ENCODE measurements around the gene VTI1A.

The VTI1A gene

DNA sequence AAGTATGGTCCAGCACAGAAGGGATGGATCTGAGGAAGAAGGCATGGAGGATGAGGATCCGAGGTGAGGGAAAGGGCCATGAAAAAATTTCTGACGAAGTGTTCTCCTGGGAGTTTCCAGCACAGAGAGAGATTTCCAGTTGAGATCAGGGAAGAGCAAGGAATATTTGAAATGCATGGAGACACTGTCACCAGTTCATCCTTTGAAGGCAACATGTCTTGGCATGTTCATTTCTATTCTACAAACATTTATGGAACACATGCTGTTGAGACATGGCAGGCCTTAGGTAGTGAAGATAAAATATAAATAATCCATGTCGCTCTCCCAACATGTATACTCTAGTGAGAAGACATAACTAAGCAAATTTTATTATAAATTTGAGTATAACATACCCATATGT is 269.1 kb downstream of the VTI1A start:
- TF ChIP-seq, protein P1, sequence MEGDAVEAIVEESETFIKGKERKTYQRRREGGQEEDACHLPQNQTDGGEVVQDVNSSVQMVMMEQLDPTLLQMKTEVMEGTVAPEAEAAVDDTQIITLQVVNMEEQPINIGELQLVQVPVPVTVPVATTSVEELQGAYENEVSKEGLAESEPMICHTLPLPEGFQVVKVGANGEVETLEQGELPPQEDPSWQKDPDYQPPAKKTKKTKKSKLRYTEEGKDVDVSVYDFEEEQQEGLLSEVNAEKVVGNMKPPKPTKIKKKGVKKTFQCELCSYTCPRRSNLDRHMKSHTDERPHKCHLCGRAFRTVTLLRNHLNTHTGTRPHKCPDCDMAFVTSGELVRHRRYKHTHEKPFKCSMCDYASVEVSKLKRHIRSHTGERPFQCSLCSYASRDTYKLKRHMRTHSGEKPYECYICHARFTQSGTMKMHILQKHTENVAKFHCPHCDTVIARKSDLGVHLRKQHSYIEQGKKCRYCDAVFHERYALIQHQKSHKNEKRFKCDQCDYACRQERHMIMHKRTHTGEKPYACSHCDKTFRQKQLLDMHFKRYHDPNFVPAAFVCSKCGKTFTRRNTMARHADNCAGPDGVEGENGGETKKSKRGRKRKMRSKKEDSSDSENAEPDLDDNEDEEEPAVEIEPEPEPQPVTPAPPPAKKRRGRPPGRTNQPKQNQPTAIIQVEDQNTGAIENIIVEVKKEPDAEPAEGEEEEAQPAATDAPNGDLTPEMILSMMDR (IDR thresholded peaks at IDR 0.05), result no peak
- Histone ChIP-seq H3K4me2 (ENCODE audit: low read length) (no peak overlapping the region), H3K27ac (no peak overlapping the region), H3K9me3 (ENCODE audit: control insufficient read depth, low read length) (no peaks in the 10 kb centered on the region), H2AFZ (no peak overlapping the region), H3K36me3 (ENCODE audit: control insufficient read depth, insufficient read depth, low read length) (no peaks in the 10 kb centered on the region), H3K4me3 (ENCODE audit: low read depth, low read length) (no peak overlapping the region), H3K4me1 (no peaks in the 10 kb centered on the region), H3K27me3 (ENCODE audit: control insufficient read depth, insufficient read depth, low read length) (no peaks in the 10 kb centered on the region), H3K79me2 (no peaks in the 10 kb centered on the region), H3K9ac (no peak overlapping the region)

DNA sequence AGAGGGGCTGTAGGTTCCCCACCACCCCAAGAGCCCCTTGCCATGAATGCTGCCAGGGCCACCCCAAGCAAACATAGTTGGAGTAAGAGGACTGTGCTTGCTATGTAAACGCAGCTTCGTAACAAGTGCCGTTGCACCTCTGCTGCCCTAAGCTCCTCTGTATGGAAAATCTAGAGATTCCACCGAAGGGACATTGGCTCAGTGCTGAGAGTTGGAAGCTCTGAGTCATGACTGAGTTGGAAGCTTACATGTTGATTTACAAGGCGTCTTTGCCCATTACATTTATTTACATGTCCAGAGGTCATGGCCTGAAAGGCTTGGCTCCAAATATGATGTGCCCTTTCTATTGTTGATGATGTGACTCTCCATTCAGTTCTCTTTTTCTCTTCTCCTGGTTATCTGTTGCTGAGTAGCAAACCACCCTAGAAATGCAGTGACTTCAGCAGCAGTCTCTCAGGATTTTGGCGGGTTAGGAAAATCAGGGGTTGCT is 270.0 kb downstream of the VTI1A start:
- Histone ChIP-seq H3K9ac (no peak overlapping the region), H3K4me2 (ENCODE audit: low read length) (no peak overlapping the region)

DNA sequence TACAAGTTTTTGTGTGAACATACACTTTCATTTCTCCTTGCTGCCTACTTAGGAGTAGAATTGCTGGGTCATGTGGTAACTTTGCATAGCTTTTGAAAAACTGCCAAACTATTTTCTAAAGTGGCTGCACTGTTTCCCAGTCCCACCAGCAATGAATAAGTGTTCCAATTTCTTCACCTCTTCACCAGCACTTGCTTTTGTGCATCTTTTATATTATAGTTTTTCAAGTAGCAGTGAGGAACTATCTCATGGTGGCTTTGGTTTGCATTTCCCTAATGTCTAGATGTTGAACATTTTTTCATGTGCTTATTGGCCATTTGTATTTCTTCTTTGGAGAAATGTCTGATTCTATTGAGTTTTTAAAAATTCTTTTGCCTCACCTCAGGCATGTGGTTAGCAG is 273.2 kb downstream of the VTI1A start:
- TF ChIP-seq, protein P1 (IDR thresholded peaks at IDR 0.05), result no peak
- Histone ChIP-seq H3K4me1 (no peaks in the 10 kb centered on the region), H3K9ac (no peak overlapping the region), H3K4me3 (ENCODE audit: low read depth, low read length) (no peak overlapping the region), H3K79me2 (no peaks in the 10 kb centered on the region), H2AFZ (no peak overlapping the region), H3K27ac (no peak overlapping the region), H3K27me3 (ENCODE audit: control insufficient read depth, insufficient read depth, low read length) (no peaks in the 10 kb centered on the region), H3K4me2 (ENCODE audit: low read length) (no peak overlapping the region), H3K9me3 (ENCODE audit: control insufficient read depth, low read length) (no peaks in the 10 kb centered on the region), H3K36me3 (ENCODE audit: control insufficient read depth, insufficient read depth, low read length) (no peaks in the 10 kb centered on the region)

More for the DNA sequence above, 270.0 kb downstream of the VTI1A start:
- TF ChIP-seq, protein P1 (IDR thresholded peaks at IDR 0.05), result no peak
- no peak overlapping the region for H2AFZ ChIP-seq
- no peak overlapping the region for H3K27ac ChIP-seq
- H3K9me3 ChIP-seq (ENCODE audit: control insufficient read depth, low read length), result no peaks in the 10 kb centered on the region
- no peaks in the 10 kb centered on the region for H3K4me1 ChIP-seq
- H3K79me2 ChIP-seq, result no peaks in the 10 kb centered on the region
- no peak overlapping the region for H3K4me3 ChIP-seq (ENCODE audit: low read depth, low read length)
- no peaks in the 10 kb centered on the region for H3K36me3 ChIP-seq (ENCODE audit: control insufficient read depth, insufficient read depth, low read length)
- H3K27me3 ChIP-seq (ENCODE audit: control insufficient read depth, insufficient read depth, low read length), result no peaks in the 10 kb centered on the region

DNA sequence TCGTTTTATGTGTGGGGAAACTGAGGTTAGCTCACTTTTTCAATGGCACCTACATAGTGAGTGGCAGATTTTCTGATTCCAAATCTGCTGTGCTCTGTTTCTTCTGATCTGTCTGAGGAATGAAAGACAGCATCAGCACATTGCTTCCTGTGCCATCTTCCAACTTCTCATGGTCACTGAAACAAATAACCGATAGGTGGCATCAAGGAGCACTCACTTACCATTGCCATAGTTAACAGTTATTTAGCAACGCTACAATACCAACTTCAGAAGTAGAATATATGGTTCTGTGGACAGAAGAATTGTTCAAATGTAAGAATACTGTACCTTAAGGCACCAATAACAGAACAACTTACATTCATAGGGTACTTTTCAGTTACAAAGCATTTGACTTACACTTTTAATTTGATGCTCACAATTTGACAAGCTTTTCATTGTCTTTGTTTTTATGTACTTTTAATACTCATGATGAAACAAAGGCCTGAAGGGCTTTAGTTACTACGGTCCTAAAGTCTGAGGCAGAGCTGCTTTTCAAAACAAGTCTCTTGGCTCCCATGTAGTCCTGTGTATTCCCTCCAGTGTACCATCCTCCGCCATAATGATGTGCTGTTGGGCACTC is 274.2 kb downstream of the VTI1A start:
- Histone ChIP-seq H3K9me3 (ENCODE audit: control insufficient read depth, low read length) (no peaks in the 10 kb centered on the region), H3K36me3 (ENCODE audit: control insufficient read depth, insufficient read depth, low read length) (no peaks in the 10 kb centered on the region), H3K4me1 (no peaks in the 10 kb centered on the region), H2AFZ (no peak overlapping the region), H3K4me2 (ENCODE audit: low read length) (no peak overlapping the region), H3K27me3 (ENCODE audit: control insufficient read depth, insufficient read depth, low read length) (no peaks in the 10 kb centered on the region), H3K79me2 (no peaks in the 10 kb centered on the region), H3K9ac (no peak overlapping the region), H3K27ac (no peak overlapping the region), H3K4me3 (ENCODE audit: low read depth, low read length) (no peak overlapping the region)
- TF ChIP-seq, protein P1 (IDR thresholded peaks at IDR 0.05), result peak; percentile 73

DNA sequence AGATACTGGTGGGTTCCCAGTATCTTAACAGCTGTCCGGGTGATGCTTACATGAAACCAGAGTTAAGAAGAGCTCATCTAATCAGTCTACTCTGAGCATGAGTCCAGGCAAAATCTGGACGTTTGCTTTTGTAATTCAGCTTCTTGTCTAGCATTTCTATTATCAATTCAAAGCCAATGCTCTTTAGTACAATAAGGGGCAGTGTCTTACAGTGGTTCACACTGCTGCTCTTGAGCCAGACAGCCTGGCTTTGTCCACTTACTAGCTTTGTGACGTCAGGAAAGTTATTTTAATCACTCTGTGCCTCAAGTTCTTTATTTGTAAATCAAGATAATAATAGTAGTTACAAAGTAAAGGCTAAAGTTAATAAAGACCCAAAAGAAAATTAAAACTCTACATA is 275.7 kb downstream of the VTI1A start:
- Histone ChIP-seq H3K79me2 (no peaks in the 10 kb centered on the region), H3K4me3 (ENCODE audit: low read depth, low read length) (no peak overlapping the region), H3K27ac (no peak overlapping the region), H3K9ac (no peak overlapping the region), H3K4me2 (ENCODE audit: low read length) (no peak overlapping the region), H2AFZ (no peak overlapping the region), H3K4me1 (no peaks in the 10 kb centered on the region), H3K9me3 (ENCODE audit: control insufficient read depth, low read length) (no peaks in the 10 kb centered on the region), H3K36me3 (ENCODE audit: control insufficient read depth, insufficient read depth, low read length) (no peaks in the 10 kb centered on the region), H3K27me3 (ENCODE audit: control insufficient read depth, insufficient read depth, low read length) (no peaks in the 10 kb centered on the region)
- TF ChIP-seq, protein P1 (IDR thresholded peaks at IDR 0.05), result no peak
